Central memory CD8-positive, alpha-beta T cell (primary cell): ENCODE measurements around the gene CCR5AS.
"Not testable (repeated sequence)": the region's sequence is repeated elsewhere in the genome, so short reads cannot be mapped to it uniquely, and the experiment has no call there.

Experiments
- ATAC-seq: fragments of 150-1000 bp; cut with Tn5 transposase; replicated peaks from 2 replicates; pipeline ENCODE4 v1.10.0; 2022; ENCODE audit warnings: mild to moderate bottlenecking, moderate FRiP score, moderate number of reproducible peaks; ENCODE audit not compliant: poor library complexity, severe bottlenecking; ENCODE audit errors: extremely low read depth
- DNase-seq, 2 donors: peaks; one replicate each; pipeline ENCODE4 v3.0.0; 2021; ENCODE audit warnings: low spot score in 2 of 2
- H3K27ac Mint-ChIP-seq: one replicate; pipeline ENCODE4 v1.8.0; 2022; ENCODE audit warnings: low read depth, mild to moderate bottlenecking, moderate library complexity, mixed read lengths
- H3K27me3 Mint-ChIP-seq: one replicate; pipeline ENCODE4 v1.8.0; 2022; ENCODE audit warnings: mixed read lengths
- H3K36me3 Mint-ChIP-seq: one replicate; pipeline ENCODE4 v1.8.0; 2022; ENCODE audit warnings: mild to moderate bottlenecking, moderate library complexity, mixed read lengths; ENCODE audit not compliant: insufficient read depth
- H3K4me1 Mint-ChIP-seq: one replicate; pipeline ENCODE4 v1.8.0; 2022; ENCODE audit warnings: mixed read lengths
- H3K4me3 Mint-ChIP-seq: one replicate; pipeline ENCODE4 v1.8.0; 2022; ENCODE audit warnings: mild to moderate bottlenecking, moderate library complexity, mixed read lengths
- H3K9me3 Mint-ChIP-seq: one replicate; pipeline ENCODE4 v1.8.0; 2022; ENCODE audit warnings: mixed read lengths

Gene CCR5AS

GRCh38 chr3:46397111-46397510 is 9.8 kb downstream of the CCR5AS start:
- Mint-ChIP-seq H3K27ac (peak overlapping the region; percentile 11), H3K4me3 (no peak overlapping the region), H3K36me3 (no peaks in the 10 kb centered on the region), H3K9me3 (no peaks in the 10 kb centered on the region), H3K27me3 (no peaks in the 10 kb centered on the region), H3K4me1 (no peaks in the 10 kb centered on the region)
- DNase-seq (no peak), ATAC-seq (no peak)

- H3K27ac Mint-ChIP-seq, result no peak overlapping the region
- no peak for ATAC-seq
These were observed 10.9 kb downstream of the CCR5AS start for GRCh38 chr3:46395766-46396530.

GRCh38 chr3:46395210-46395661 is 11.6 kb downstream of the CCR5AS start:
- ATAC-seq (no peak), DNase-seq (no peak)
- no peaks in the 10 kb centered on the region for H3K9me3 Mint-ChIP-seq
- no peaks in the 10 kb centered on the region for H3K27me3 Mint-ChIP-seq
- H3K4me1 Mint-ChIP-seq, result no peaks in the 10 kb centered on the region
- no peak overlapping the region for H3K27ac Mint-ChIP-seq
- H3K36me3 Mint-ChIP-seq, result no peaks in the 10 kb centered on the region
- H3K4me3 Mint-ChIP-seq, result no peak overlapping the region

More at GRCh38 chr3:46395766-46396530, 10.9 kb downstream of the CCR5AS start:
- Mint-ChIP-seq H3K4me3 (no peak overlapping the region), H3K9me3 (no peaks in the 10 kb centered on the region), H3K4me1 (no peaks in the 10 kb centered on the region), H3K36me3 (no peaks in the 10 kb centered on the region), H3K27me3 (no peaks in the 10 kb centered on the region)
- no peak for DNase-seq

GRCh38 chr3:46393554-46394434 is 13.1 kb downstream of the CCR5AS start:
- no peak for ATAC-seq
- Mint-ChIP-seq H3K27me3 (no peaks in the 10 kb centered on the region), H3K4me3 (no peak overlapping the region), H3K4me1 (no peaks in the 10 kb centered on the region), H3K36me3 (no peaks in the 10 kb centered on the region), H3K9me3 (no peaks in the 10 kb centered on the region), H3K27ac (no peak overlapping the region)
- DNase-seq, result no peak

- Mint-ChIP-seq H3K27ac (peak overlapping the region; percentile 8), H3K36me3 (no peaks in the 10 kb centered on the region), H3K9me3 (no peaks in the 10 kb centered on the region), H3K4me1 (no peaks in the 10 kb centered on the region), H3K27me3 (no peaks in the 10 kb centered on the region), H3K4me3 (no peak overlapping the region)
- DNase-seq (no peak), ATAC-seq (no peak)
These were observed 13.9 kb downstream of the CCR5AS start for GRCh38 chr3:46393011-46393410.

GRCh38 chr3:46391526-46391925 is 15.3 kb downstream of the CCR5AS start:
- H3K27me3 Mint-ChIP-seq, H3K9me3 Mint-ChIP-seq, H3K36me3 Mint-ChIP-seq, ATAC-seq, H3K27ac Mint-ChIP-seq, DNase-seq, H3K4me3 Mint-ChIP-seq, H3K4me1 Mint-ChIP-seq: not testable (repeated sequence)

GRCh38 chr3:46389306-46389705 is 17.6 kb downstream of the CCR5AS start:
- Mint-ChIP-seq H3K4me1 (no peaks in the 10 kb centered on the region), H3K9me3 (no peaks in the 10 kb centered on the region)

GRCh38 chr3:46388847-46389246 is 18.0 kb downstream of the CCR5AS start:
- not testable (repeated sequence) for DNase-seq, H3K4me3 Mint-ChIP-seq, H3K27ac Mint-ChIP-seq, H3K4me1 Mint-ChIP-seq, H3K27me3 Mint-ChIP-seq, H3K9me3 Mint-ChIP-seq, ATAC-seq, H3K36me3 Mint-ChIP-seq

More at GRCh38 chr3:46389306-46389705, 17.6 kb downstream of the CCR5AS start:
- ATAC-seq (no peak), DNase-seq (no peak)
- Mint-ChIP-seq H3K27ac (no peak overlapping the region), H3K36me3 (no peaks in the 10 kb centered on the region), H3K4me3 (no peak overlapping the region), H3K27me3 (no peaks in the 10 kb centered on the region)

GRCh38 chr3:46386205-46386604 is 20.7 kb downstream of the CCR5AS start:
- peaks cover under 1% of the 10 kb centered on the region for H3K36me3 Mint-ChIP-seq
- H3K27me3 Mint-ChIP-seq, result no peaks in the 10 kb centered on the region
- no peaks in the 10 kb centered on the region for H3K9me3 Mint-ChIP-seq
- ATAC-seq (no peak), DNase-seq (no peak)
- no peak overlapping the region for H3K4me3 Mint-ChIP-seq
- peaks cover 15% of the 10 kb centered on the region for H3K4me1 Mint-ChIP-seq
- H3K27ac Mint-ChIP-seq, result no peak overlapping the region

GRCh38 chr3:46383951-46384330 is 22.9 kb downstream of the CCR5AS start:
- DNase-seq (no peak), ATAC-seq (no peak)
- Mint-ChIP-seq H3K36me3 (peaks cover 5% of the 10 kb centered on the region), H3K4me3 (no peak overlapping the region), H3K27me3 (no peaks in the 10 kb centered on the region), H3K27ac (no peak overlapping the region), H3K4me1 (peaks cover 25% of the 10 kb centered on the region), H3K9me3 (no peaks in the 10 kb centered on the region)

- Mint-ChIP-seq H3K4me1 (peaks cover 27% of the 10 kb centered on the region), H3K4me3 (no peak overlapping the region), H3K9me3 (no peaks in the 10 kb centered on the region), H3K27ac (no peak overlapping the region), H3K36me3 (peaks cover 5% of the 10 kb centered on the region), H3K27me3 (no peaks in the 10 kb centered on the region)
- no peak for ATAC-seq
- DNase-seq, result no peak
These were observed 23.5 kb downstream of the CCR5AS start for GRCh38 chr3:46383211-46383950.

GRCh38 chr3:46381625-46382024 is 25.2 kb downstream of the CCR5AS start:
- H3K4me3 Mint-ChIP-seq, result no peak overlapping the region
- H3K27me3 Mint-ChIP-seq, result no peaks in the 10 kb centered on the region
- ATAC-seq (no peak), DNase-seq (no peak)
- H3K4me1 Mint-ChIP-seq, result peaks cover 39% of the 10 kb centered on the region
- peaks cover 14% of the 10 kb centered on the region for H3K36me3 Mint-ChIP-seq
- no peaks in the 10 kb centered on the region for H3K9me3 Mint-ChIP-seq
- peak overlapping the region; percentile 17 for H3K27ac Mint-ChIP-seq
